Fibroblast of lung (primary cell): ENCODE measurements around the gene AQP2.

ENCODE experiments used
- CTCF ChIP-seq, 2 donors: IDR thresholded peaks in 1 of 2; conservative IDR thresholded peaks in 1 of 2; 1 replicate in 1 of 2; 2 replicates in 1 of 2; pipeline ENCODE4 v1.5.1; 2011 to 2012; ENCODE audit warnings: low read length in 2 of 2, control low read depth in 1 of 2, inconsistent platforms in 1 of 2, low read depth in 1 of 2, mild to moderate bottlenecking in 1 of 2
- EZH2 ChIP-seq: IDR thresholded peaks from 2 replicates; pipeline ENCODE4 v1.5.1; 2012; ENCODE audit warnings: low read length, control low read depth, mild to moderate bottlenecking; ENCODE audit errors: missing control alignments

DNA sequence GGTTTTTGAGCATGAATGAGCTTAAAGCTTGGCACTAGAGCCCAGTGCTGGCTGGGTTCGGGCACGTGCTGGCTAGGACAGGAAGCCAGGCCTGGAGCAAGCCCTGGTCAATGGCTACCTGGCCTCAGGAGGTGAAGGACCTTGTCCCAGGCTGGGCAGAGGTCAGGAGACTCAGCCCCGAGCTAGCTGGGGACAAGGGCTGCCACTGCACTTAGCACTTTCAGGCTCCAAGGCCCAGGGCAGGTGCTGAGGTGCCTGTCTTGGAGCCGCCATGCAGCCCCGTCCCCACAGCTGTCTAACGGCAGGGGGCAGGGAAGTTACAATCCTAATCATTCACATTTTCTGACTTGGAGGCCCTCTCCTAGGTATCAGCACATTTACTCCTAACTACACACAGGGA is 17.9 kb downstream of the AQP2 start:
- no peak for TF ChIP-seq CTCF (conservative IDR thresholded peaks at IDR 0.05 in 1 of 2, IDR thresholded peaks at IDR 0.05 in 1 of 2; ENCODE audit: low read depth in 1 of 2, low read length in 2 of 2)
- TF ChIP-seq EZH2, result no peak
